ENCODE results near the gene MEP1A.

DNA sequence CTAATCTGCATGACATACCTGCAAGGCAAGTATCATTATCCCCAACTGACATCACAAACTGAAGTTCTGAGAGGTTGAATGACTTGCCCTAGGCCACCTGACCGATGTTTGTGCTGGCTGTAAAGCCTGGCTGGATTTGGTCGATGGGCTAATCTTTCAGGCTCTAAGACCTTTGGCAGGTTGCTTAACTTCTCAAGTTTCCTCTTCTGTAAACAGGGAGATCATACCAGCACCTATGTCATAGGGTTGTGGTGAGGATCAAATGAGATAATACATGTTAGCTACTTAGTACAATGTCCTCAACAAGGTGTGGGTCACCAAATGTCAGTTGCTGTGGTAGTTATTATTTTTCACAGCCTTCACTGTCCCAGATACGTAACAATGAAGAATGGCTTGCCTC is 32.3 kb upstream of the MEP1A start:
- TF ChIP-seq, protein P1, sequence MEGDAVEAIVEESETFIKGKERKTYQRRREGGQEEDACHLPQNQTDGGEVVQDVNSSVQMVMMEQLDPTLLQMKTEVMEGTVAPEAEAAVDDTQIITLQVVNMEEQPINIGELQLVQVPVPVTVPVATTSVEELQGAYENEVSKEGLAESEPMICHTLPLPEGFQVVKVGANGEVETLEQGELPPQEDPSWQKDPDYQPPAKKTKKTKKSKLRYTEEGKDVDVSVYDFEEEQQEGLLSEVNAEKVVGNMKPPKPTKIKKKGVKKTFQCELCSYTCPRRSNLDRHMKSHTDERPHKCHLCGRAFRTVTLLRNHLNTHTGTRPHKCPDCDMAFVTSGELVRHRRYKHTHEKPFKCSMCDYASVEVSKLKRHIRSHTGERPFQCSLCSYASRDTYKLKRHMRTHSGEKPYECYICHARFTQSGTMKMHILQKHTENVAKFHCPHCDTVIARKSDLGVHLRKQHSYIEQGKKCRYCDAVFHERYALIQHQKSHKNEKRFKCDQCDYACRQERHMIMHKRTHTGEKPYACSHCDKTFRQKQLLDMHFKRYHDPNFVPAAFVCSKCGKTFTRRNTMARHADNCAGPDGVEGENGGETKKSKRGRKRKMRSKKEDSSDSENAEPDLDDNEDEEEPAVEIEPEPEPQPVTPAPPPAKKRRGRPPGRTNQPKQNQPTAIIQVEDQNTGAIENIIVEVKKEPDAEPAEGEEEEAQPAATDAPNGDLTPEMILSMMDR (IDR thresholded peaks at IDR 0.05; ENCODE audit: low read depth, low read length) = no peak
- TF ChIP-seq POLR2A (IDR thresholded peaks at IDR 0.05; ENCODE audit: extremely low read depth, insufficient read length) = no peak
